Activated CD4-positive, alpha-beta T cell treated with anti-CD3 and anti-CD28 coated beads, Interleukin-2, amount 50 U/mL, for 48 hours (primary cell): ENCODE results near the gene SLC8A2.
"Not testable (repeated sequence)": the region's sequence is repeated elsewhere in the genome, so short reads cannot be mapped to it uniquely, and the experiment has no call there.

ENCODE experiments used
- DNase-seq, 2 experiments: peaks; one replicate each; pipeline ENCODE4 v3.0.0-alpha.2; 2020

SLC8A2 gene

DNA sequence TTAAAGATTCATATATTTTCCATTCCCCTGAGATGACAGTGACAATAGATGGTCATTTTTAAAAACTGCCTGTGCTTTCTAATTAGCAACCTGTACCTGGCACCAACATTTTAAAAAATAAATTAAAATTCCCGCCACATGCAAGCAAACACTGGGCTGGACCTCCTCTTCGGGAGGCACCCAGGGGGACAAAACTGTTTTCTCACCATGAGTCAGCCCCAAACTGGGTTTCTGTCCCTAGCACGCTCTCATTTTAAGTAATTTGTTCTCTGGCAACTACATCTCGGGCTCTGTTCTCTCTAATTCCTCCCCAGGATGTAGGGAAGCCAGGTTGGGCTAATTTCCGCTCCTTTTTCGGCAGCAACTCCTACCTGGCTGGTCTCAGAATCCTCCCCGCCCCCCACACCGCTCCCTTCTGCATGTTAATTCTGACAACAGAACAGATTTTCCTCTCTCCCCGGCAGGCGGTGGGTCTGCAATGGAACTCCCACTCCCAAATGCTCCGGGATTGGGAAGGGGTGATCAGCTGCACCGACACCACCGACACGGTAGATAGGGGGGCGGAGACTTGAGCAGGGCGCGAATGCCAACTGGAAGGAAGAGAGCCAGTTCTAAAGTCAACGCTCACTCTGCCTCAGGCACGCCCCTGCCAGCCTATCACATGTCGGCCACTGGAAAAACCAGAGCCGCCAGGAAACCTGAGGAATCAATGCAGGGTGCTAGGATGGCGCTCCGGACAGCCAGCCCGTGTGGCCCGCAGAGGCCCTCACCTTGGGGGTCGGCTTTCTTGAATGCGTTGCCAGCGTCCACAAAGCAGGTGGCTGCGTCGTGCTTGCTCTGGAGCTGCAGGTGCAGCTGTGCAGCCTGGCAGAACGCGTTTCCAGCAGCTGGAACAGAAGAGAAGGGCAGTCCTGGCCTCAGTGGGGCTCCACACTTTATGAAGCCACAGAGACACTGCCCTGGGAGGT, 28.5 kb upstream of the SLC8A2 start:
- no peak for DNase-seq

GRCh38 chr19:47499371-47499770, 27.7 kb upstream of the SLC8A2 start:
- DNase-seq, result no peak

GRCh38 chr19:47498561-47498960, 26.9 kb upstream of the SLC8A2 start:
- no peak for DNase-seq

DNA sequence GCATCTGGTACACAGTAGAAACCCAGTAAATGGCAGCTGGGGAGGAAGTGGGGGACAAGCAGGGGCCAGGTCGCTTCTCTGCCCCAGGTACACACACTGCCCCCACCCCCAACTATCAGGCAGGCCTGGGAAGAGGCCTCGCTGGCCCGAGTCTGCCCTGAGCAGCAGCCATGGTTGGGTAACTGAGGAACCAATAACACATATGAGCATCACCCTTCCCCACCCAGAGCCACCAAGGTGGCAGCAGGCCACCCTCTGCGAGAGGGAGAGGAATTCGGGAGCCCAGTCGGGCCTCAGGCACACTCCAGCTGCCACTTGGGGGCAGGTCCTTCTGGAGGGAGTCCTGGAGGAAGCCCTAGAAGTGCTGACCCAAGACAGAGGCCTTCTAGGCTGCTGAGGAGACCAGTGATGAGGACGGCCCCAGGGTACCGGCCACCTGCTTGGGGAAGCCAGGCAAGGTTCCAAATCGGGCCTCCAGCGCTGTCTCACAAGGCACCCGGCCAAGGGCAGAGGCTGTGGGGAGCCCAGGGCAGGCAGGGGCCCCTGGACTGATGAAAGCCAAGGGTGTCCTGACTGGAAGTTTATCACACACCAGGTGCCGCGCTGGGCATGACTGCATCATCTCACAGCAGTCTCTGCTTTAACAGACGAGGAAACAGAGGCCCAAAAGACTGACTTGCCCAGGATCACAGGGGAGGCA, 26.3 kb upstream of the SLC8A2 start:
- DNase-seq, result no peak

GRCh38 chr19:47497050-47497766, 25.5 kb upstream of the SLC8A2 start:
- no peak for DNase-seq

GRCh38 chr19:47495478-47496372, 24.0 kb upstream of the SLC8A2 start:
- no peak for DNase-seq

DNA sequence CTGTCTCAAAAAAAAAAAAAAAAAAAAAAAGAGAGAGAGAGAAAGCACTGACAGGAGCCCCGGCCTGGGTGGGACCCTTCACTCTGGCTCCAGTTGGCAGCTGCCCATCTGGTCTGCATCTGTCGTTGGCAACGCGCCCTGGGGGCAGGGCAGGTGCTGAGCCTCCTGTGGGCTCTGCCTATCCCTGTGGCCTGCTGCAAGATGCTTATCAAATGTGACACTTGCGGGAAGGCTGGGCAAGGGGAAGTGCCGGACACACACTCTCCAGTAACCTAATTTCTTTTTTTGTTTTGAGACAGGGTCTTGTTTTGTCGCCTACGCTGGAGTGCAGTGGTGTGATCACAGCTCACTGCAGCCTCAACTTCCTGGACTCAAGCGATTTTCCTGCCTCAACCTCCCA, 23.0 kb upstream of the SLC8A2 start:
- DNase-seq, result no peak

GRCh38 chr19:47494211-47494547, 22.5 kb upstream of the SLC8A2 start:
- DNase-seq, result no peak

DNA sequence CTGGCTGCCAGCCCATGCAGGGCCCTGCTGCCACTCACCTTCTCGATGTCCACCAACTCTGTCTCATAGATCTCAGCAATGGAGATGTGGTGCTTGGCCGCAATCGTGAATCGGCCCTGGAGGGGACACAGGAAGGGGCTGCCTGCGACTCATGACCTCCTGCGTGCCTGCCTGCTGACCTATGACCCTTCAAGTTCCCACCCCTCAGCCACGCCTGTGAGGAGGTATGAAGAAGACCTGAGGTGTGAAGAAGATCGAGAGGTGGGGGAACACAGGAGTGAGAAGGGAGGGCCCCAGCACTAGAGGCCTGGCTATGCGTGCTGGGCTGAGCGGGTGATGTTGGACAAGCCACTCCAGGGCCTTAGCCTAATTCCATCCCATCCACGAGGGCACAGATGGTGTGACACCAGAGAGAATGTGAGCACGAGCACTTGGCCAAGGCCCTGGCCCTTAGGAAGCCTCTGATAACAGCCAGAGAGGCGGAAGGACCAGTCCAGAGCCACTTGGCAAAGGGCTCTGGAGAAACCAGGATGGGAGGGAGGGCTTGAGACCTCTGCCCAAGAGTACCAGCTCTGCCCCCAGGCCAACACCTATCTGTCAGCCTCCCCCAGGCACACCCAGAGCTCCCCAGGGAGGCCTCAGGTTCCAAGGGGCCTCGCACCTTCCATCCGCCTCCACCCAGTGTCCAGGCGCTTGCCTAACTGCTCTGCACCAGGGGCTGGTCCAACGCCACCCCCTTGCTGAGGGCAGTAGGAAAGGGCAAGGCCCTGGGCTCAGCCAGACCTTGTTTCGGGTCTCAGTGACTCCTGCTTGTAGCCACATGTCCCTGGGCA, 21.9 kb upstream of the SLC8A2 start:
- no peak for DNase-seq

GRCh38 chr19:47492571-47493377, 21.1 kb upstream of the SLC8A2 start:
- DNase-seq, result no peak

DNA sequence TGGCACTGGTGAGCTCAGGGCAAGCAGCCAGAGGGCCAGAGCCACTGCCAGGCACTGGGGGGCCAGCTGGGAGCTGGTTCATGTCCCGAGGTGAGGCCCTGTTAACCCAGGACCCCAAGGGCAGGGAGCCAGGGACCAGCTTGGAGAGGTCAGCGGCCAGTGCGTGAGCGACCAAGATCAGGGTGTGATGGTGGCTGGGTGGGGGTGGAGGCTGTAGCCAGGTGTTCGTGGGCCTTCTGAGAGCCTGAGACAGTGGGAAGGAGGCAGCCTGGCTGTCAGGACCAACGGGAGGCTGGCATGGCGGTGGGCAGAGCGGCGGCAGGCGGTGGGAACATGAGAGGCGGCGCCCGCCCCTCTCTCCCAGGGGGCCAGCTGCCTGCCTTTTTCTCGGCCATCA, 20.4 kb upstream of the SLC8A2 start:
- DNase-seq, result no peak

- no peak for DNase-seq
These were observed 19.9 kb upstream of the SLC8A2 start for GRCh38 chr19:47491358-47492136.

GRCh38 chr19:47490847-47491246, 19.2 kb upstream of the SLC8A2 start:
- no peak for DNase-seq

DNA sequence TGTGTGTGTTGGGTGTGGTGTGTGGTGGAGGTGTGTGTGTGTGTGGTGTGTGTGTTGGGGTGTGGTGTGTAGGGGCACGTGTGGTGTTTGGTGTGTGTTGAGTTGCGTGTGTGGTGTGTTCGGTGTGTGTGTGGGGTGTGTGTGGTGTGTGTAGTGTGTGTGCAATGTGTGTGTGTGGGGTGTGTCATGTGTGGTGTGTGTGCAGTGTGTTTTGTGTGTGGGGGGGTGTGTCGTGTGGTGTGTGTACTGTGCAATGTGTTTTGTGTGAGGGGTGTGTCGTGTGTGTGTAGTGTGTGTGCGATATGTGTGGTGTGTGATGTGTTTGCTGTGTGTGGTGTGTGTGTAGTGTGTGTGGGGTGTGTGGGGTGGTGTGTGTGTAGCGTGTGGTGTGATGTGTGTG, 18.3 kb upstream of the SLC8A2 start:
- no peak for DNase-seq

DNA sequence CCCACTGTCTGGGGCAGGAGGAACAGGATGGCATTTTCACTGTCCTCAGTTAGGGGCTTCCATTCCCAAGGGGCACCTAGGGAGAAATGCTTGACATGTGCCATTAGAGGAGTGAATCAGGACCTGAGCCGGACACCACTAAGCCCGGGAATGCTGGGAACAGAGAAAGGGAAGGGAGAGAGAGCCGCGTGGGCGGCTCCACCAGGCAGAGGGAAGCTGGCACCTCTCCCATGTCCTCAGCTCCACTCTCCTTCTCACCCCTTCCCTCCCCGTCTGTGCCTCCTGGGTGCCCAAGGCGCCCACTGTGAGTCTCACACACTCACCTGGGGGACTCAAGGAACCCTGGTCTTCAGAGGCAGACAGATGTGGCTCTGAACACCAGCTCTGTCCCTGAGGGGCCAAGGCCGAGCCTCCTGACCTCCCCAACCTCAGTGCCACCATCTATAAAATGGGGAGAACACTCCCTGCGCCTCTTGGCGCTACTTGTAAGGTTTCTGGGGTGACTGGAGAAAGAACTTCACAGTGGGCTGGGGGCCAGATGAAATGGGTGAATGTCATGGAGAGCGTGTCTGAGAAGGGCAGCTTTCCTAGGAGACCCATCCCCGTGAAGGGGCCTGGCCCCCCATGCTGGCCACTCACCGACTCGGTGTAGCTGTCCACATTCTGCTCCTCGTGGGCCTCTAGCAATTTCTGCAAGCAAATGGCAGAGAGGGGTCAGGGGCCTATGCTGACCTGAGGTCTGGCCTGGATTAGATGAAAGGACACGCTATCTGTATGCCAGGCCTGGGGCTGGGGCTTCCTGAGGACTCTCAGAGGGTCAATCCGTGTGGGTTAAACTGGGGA, 17.6 kb upstream of the SLC8A2 start:
- DNase-seq, result no peak

GRCh38 chr19:47487551-47488515, 16.1 kb upstream of the SLC8A2 start:
- no peak for DNase-seq

DNA sequence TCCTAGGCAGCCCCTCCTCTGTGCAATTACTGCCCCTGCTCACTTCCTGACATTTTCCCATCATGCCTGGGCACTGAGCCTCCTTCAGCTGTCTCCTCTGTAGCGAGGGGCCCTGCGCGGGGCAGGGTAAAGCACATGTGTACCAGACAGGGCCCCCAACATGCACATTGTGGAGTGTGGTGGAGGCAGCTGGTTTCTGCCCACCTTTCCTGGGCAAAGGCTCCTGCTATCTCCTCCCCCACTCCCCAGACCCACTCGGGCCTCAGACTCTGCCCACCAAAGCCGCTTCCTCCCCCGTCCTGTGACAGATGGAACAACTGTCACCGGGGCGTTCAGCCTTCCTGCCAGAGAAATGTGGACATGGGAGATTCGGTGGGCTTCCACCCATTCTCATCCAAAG, 15.2 kb upstream of the SLC8A2 start:
- no peak for DNase-seq

DNA sequence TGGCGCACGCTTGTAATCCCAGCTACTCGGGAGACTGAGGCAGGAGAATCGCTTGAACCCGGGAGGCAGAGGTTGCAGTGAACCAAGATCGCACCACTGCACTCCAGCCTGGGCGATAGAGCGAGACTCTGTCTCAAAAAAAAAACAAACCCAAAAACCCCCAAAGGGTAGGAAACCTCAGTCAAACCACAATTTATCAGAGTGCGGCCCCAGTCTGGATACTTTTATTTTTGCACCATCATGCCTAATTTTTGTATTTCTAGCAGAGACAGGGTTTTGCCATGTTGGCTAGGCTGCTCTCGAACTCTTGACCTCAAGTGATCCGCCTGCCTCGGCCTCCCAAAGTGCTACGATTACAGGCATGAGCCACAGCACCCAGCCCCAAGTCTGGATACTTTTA, 14.5 kb upstream of the SLC8A2 start:
- not testable (repeated sequence) for DNase-seq
